ENCODE data around the gene IQCE.

Gene IQCE

DNA sequence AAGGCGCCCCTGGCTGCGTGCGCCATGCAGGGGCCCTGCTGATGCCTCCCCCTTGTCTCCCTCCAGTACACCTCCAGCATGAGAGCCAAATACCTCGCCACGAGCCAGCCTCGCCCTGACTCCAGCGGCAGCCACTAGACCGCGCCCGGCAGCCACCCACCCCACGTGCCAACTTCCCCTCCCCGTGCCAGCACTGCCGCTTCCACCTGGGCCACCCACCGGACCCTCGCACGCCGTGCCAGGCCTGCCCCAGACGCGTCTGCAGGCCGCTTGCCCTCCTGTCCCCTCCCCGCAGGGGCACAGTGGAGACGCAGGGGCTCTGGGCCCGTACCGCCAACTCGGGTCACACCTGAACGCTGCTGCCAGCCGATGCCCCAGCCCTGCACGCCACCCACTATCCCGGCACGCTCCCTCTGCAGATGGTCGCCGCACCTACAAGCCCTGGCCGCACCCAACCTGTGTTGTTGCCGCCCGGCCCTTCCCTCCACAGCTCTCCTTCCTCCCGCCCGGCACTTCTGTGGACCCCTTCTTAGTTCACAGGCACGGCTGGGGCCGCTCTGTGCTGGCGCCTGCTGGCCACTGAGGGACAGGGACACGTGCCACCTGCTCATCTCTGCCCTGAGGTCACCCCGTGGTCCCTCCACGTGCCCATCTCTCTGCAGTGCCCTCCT lies 103.0 kb downstream of the IQCE start:
- DNase-seq (ENCODE audit: low spot score) = no peak
- TF ChIP-seq, protein P1, sequence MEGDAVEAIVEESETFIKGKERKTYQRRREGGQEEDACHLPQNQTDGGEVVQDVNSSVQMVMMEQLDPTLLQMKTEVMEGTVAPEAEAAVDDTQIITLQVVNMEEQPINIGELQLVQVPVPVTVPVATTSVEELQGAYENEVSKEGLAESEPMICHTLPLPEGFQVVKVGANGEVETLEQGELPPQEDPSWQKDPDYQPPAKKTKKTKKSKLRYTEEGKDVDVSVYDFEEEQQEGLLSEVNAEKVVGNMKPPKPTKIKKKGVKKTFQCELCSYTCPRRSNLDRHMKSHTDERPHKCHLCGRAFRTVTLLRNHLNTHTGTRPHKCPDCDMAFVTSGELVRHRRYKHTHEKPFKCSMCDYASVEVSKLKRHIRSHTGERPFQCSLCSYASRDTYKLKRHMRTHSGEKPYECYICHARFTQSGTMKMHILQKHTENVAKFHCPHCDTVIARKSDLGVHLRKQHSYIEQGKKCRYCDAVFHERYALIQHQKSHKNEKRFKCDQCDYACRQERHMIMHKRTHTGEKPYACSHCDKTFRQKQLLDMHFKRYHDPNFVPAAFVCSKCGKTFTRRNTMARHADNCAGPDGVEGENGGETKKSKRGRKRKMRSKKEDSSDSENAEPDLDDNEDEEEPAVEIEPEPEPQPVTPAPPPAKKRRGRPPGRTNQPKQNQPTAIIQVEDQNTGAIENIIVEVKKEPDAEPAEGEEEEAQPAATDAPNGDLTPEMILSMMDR (IDR thresholded peaks at IDR 0.05; ENCODE audit: extremely low read depth, missing control alignments) = no peak

GRCh38 chr7:2662273-2663120 lies 103.7 kb downstream of the IQCE start:
- TF ChIP-seq, protein P1 (IDR thresholded peaks at IDR 0.05; ENCODE audit: extremely low read depth, missing control alignments) = no peak
- no peak for DNase-seq (ENCODE audit: low spot score)

- TF ChIP-seq, protein P1 (IDR thresholded peaks at IDR 0.05; ENCODE audit: extremely low read depth, missing control alignments) = no peak
- DNase-seq (ENCODE audit: low spot score) = no peak
Observed at GRCh38 chr7:2663121-2663886, 104.5 kb downstream of the IQCE start.

DNA sequence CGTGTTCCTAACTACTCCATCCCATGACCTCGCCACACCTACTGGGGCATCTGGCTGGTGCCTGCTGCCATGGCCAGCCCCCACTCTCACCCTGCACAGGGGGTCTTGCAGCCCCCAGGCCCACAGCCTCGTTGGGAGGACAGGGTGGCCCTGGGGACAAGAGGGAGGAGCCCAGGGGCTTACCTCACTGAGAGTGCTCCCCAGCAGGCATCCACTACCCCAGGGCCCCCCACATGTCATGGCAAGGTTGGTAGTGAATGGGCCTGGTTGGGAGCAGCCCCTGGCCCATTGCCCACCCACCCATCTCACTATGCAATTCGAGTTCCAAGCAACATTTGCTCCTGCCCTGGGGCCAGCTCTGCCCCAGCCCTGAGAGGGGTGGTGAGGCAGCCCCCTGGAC lies 105.2 kb downstream of the IQCE start:
- DNase-seq (ENCODE audit: low spot score) = no peak
- TF ChIP-seq, protein P1 (IDR thresholded peaks at IDR 0.05; ENCODE audit: extremely low read depth, missing control alignments) = no peak

Measured in GM20000 (cell line).